ENCODE measurements around the gene OSBPL2.

The OSBPL2 gene

GRCh38 chr20:62262064-62262463 is 23.7 kb downstream of the OSBPL2 start:
- no peak for DNase-seq

- DNase-seq, result no peak
Measured at GRCh38 chr20:62263396-62263795, 25.1 kb downstream of the OSBPL2 start.

GRCh38 chr20:62265365-62265764 is 27.0 kb downstream of the OSBPL2 start:
- no peak for DNase-seq

- DNase-seq, result no peak
Measured at GRCh38 chr20:62266340-62266739, 28.0 kb downstream of the OSBPL2 start.

DNA sequence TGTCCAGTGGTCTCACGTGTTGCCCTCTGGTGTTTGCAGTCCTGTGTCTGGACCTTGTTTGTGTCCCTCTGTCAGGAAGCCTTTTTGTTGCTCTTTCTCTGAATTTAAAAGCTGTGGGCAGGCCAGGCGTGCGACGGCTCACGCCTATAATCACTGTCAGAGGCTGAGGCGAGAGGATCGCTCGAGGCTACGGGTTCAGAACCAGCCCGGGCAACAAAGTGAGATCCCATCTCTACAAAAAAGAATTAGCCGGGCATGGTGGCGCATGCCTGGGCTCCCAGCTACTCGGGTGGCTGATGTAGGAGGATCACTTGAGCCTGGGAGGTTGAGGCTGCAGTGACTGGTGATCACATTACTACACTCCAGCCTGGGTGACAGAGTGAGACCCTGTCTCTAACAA is 28.5 kb downstream of the OSBPL2 start:
- DNase-seq, result no peak

DNA sequence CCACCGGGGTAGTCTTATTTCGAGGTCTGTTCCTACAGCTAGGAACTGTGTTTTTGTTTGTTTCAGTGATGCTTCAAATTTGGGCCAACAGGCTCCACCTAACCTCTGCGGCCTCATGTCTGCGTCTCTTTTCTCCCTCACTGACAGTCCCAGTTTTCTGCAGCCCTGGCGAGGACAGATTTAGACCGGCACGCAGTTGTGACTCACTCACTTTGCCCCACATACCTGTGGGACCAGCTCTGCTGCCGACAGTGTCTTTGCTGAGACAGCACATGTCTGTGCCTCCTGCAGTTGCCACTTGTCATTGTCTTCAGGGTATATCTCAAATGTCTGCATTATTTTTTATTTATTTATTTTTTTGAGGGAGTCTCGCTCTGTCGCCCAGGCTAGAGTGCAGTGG is 29.2 kb downstream of the OSBPL2 start:
- DNase-seq, result no peak

- DNase-seq, result no peak
Measured at GRCh38 chr20:62268228-62268900, 30.0 kb downstream of the OSBPL2 start.

DNA sequence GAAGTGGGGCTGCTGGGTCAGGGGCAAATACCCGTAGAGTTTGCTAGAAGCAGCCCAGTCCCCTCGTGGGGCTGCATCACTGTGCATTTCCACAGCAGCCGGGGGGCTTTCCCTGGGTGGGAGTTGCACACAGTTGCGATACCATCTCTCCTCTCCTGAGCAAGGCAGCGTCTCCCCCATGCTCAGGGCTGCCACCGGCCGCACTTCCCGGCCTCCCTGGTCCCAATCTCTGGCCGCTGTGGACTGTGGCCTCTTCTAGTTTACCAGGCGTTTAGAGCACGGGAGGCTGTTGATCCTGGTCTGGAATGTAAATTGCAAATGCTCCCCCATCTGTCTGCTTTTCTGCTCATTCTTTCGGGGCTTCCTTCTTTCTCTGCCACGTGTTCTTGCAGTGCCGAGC is 31.1 kb downstream of the OSBPL2 start:
- DNase-seq, result no peak

GRCh38 chr20:62269871-62270270 is 31.6 kb downstream of the OSBPL2 start:
- DNase-seq, result no peak

DNA sequence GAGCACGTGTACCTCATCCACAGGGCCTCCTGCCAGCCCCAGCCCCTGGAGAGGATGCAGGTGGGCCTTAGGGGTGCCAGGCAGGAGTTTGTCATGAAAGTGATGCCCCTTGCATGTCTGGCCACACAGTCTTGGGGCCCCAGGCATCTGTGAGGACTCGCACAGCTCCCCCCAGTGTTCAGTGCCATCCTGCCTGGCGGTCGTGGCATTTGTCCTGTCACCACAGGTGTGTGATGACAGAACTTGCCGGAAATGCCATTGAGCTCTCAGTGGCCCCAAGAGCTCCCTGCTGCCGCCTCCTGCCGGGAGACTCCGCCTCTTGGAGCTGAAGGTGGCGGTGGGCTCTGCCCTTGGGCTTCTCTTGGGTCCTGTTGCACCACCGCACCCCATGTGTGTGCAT is 33.9 kb downstream of the OSBPL2 start:
- no peak for DNase-seq

DNA sequence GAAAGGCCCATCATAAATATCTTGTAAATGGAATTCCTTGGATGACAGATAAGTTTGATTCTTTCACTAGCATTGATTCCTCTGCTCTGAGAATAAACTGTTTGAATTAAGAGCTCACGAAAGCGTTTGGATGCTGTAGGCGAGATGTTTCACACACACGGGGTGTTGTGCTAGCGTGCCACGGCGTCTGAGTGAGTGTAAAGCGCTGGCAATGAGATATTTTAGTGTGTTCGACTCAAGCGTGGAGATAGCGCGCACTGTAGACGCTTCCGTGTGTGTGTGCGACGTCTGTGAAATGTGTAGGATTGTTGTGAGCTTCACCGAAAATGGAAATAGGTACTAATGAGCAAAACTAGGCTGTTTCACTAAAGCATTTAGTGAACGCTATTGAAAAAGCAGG is 35.1 kb downstream of the OSBPL2 start:
- DNase-seq, result no peak

GRCh38 chr20:62274332-62274950 is 36.1 kb downstream of the OSBPL2 start:
- DNase-seq, result no peak

- no peak for DNase-seq
Measured at GRCh38 chr20:62275219-62275618, 36.9 kb downstream of the OSBPL2 start.

DNA sequence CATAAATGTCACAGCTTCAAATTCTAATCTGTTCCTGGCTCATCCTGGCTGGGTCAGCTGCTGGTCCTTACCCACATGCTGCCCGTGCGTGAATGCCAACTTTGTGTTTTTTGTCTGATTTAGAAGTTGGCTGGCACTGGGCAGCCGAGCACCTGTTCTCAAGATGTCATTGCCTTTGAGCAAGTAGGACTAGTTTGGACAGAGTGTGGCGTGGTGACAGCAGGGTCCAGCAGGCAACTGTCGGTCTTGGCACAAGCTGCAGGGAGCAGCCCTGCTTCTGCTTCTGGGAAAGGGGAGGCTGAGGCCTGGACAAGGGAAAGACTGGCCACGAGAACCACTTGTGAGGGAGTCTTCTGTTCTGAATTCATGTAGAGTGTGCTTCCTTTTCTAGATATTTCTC is 38.1 kb downstream of the OSBPL2 start:
- no peak for DNase-seq

DNA sequence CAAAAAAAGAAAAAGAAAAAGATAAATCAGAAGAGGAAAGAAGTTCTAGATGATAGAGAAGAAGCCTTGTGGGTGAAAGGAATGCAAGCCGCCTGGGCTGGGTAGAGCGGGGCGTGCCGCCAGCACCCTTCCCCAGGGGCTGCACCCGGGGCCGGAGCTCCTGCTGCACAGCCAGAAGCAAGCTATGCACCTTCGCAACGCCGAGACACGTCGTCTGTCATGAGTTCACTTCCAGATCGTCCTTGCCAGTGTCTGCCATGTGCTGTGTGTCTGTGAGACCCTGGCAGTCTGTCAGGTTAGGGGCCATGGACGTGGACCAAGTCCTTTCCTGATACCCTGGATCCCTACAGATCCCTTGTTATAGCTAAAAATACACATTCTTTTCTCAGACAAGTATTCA is 38.9 kb downstream of the OSBPL2 start:
- DNase-seq, result no peak

GRCh38 chr20:62280303-62280702 is 42.0 kb downstream of the OSBPL2 start:
- no peak for DNase-seq

GRCh38 chr20:62281161-62281933 is 43.0 kb downstream of the OSBPL2 start:
- DNase-seq, result no peak

DNA sequence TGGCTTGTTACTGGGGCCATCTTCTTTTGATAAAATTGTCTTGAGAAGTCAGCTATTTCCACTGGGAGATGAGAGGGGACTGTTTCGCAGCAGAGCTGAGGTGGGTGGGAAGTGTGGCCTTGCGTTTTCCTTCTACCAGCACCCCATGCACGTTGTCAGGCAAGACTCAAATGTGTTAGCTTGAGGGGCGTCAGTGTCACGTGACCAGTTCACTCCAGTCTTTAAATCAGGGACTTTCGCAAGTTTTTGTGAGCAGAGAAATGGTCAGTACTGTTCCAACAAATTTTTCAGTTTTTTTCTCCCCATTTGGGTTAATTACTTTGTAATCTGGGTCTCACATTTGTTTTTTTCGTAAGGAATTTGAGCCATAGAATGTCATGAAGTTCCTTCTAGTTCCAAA is 43.8 kb downstream of the OSBPL2 start:
- DNase-seq, result no peak

- no peak for DNase-seq
Measured at GRCh38 chr20:62282877-62283503, 44.7 kb downstream of the OSBPL2 start.

GRCh38 chr20:62284448-62284847 is 46.1 kb downstream of the OSBPL2 start:
- no peak for DNase-seq

- no peak for DNase-seq
Measured at GRCh38 chr20:62285151-62285550, 46.8 kb downstream of the OSBPL2 start.

GRCh38 chr20:62285722-62286121 is 47.4 kb downstream of the OSBPL2 start:
- no peak for DNase-seq

DNA sequence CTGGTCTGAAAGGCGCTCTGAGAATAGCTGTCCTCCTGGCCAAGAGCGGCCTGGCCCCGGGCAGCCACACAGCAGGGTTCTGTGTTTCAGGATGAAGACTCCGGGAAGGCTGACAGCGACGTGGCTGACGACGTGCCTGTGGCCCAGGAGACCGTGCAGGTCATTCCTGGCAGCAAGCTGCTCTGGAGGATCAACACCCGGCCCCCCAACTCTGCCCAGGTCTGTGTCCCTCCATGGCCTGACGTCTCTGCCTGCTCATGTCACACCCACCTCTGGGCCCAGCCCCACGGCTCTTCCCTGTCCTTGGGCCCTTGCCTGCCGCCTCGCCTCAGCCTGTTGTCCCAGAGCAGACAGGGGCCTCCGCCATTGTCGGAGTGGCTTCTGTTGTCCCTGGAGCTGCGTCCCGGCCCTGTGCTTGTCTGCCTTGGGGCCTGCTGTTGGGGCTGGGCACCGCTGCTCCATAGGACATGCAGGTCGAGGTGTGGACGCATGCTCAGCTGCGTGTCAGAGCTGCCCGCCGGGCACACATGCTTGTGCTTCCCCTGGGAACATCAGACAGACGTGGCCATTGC is 48.3 kb downstream of the OSBPL2 start:
- no peak for DNase-seq

Measured in CD4-positive, alpha-beta T cell treated with Interleukin-6 for 4 hours (primary cell).